ENCODE data around the gene FARSB.
"Not testable (repeated sequence)": the region's sequence is repeated elsewhere in the genome, so short reads cannot be mapped to it uniquely, and the experiment has no call there.

FARSB gene

GRCh38 chr2:222655787-222656525 lies at the start of gene FARSB:
Gene FARSB (minus strand): TSS chr2:222656092. CDS start chr2:222656073, 19 bp downstream.
- peak; percentile 95 for DNase-seq

- no peak for DNase-seq
These were observed 48.0 kb upstream of the FARSB start for GRCh38 chr2:222703886-222704285.

GRCh38 chr2:222703091-222703490 lies 47.2 kb upstream of the FARSB start:
- DNase-seq: no peak

- no peak for DNase-seq
These were observed 45.8 kb upstream of the FARSB start for GRCh38 chr2:222701721-222702131.

GRCh38 chr2:222701233-222701632 lies 45.3 kb upstream of the FARSB start:
- no peak for DNase-seq

- DNase-seq: no peak
These were observed 42.4 kb upstream of the FARSB start for GRCh38 chr2:222698276-222698675.

GRCh38 chr2:222693837-222694236 lies 37.9 kb upstream of the FARSB start:
- DNase-seq: no peak

- not testable (repeated sequence) for DNase-seq
These were observed 37.5 kb upstream of the FARSB start for GRCh38 chr2:222693413-222693812.

- DNase-seq: peak; percentile 75
These were observed 34.8 kb upstream of the FARSB start for GRCh38 chr2:222690564-222691200.

GRCh38 chr2:222689322-222689721 lies 33.4 kb upstream of the FARSB start:
- no peak for DNase-seq

- DNase-seq: no peak
These were observed 33.0 kb upstream of the FARSB start for GRCh38 chr2:222688917-222689316.

- no peak for DNase-seq
These were observed 30.3 kb upstream of the FARSB start for GRCh38 chr2:222686086-222686750.

- DNase-seq: no peak
These were observed 27.9 kb upstream of the FARSB start for GRCh38 chr2:222683805-222684204.

- DNase-seq: no peak
These were observed 22.1 kb upstream of the FARSB start for GRCh38 chr2:222677981-222678380.

- no peak for DNase-seq
These were observed 18.0 kb upstream of the FARSB start for GRCh38 chr2:222673883-222674282.

GRCh38 chr2:222673273-222673672 lies 17.4 kb upstream of the FARSB start:
- no peak for DNase-seq

- DNase-seq: no peak
These were observed 16.1 kb upstream of the FARSB start for GRCh38 chr2:222672068-222672401.

GRCh38 chr2:222671259-222672067 lies 15.6 kb upstream of the FARSB start, which contains the start of gene MOGAT1:
Gene MOGAT1 (plus strand): TSS chr2:222671658. CDS start chr2:222671786, 128 bp downstream.
- no peak for DNase-seq

- no peak for DNase-seq
These were observed 14.5 kb upstream of the FARSB start for GRCh38 chr2:222670191-222671038.

GRCh38 chr2:222669353-222669752 lies 13.5 kb upstream of the FARSB start:
- DNase-seq: no peak

- no peak for DNase-seq
These were observed 12.7 kb upstream of the FARSB start for GRCh38 chr2:222668494-222669154.

- DNase-seq: no peak
These were observed 7.6 kb upstream of the FARSB start for GRCh38 chr2:222663479-222663878.

All from CD4-positive, alpha-beta T cell treated with Interleukin-6 for 4 hours (primary cell).